T-cell (primary cell): Measurements from ENCODE around the gene FYN. TPM values are rescaled to one million over a fixed set of nuclear protein-coding genes. Genes with fewer than 3 reads are reported as not detected.

Source experiments
- ATAC-seq, 4 experiments: fragments of 200-7000 bp in 3 of 4; fragments of 150-1000 bp in 1 of 4; cut with Tn5 transposase; replicated peaks in 1 of 4; 1 replicate in 3 of 4; 2 replicates in 1 of 4; pipeline ENCODE4 v1.10.0; 2021; ENCODE audit warnings: moderate library complexity in 3 of 4, mild to moderate bottlenecking in 2 of 4, moderate number of reproducible peaks in 1 of 4
- CTCF ChIA-PET, 2 donors: fragments of 300-600 bp; sonication (Branson Sonifier 250); formaldehyde crosslinking; loops; one replicate each; lab custom pipeline; 2022; ENCODE audit warnings: antibody characterized with exemption in 2 of 2; lab: Charles Lee
- POLR2A ChIA-PET, 2 donors: fragments of 300-600 bp; sonication (Branson Sonifier 250); formaldehyde crosslinking; loops; one replicate each; lab custom pipeline; 2022; ENCODE audit warnings: antibody characterized with exemption in 2 of 2; lab: Charles Lee
- DNase-seq, 35 experiments: peaks; one replicate each; pipeline versions ENCODE4 v3.0.0 to v3.0.0-alpha.2; 2013 to 2023
- H3K27ac ChIP-seq: one replicate; pipeline ENCODE4 v1.5.1; 2013; ENCODE audit warnings: low read length
- H3K27me3 ChIP-seq, 2 experiments: replicated peaks in 1 of 2; 1 replicate in 1 of 2; 2 replicates in 1 of 2; pipeline versions ENCODE4 v1.6.1 to v1.7.0; 2013; ENCODE audit warnings: low read length in 1 of 2, mixed read lengths in 1 of 2; ENCODE audit not compliant: control insufficient read depth in 2 of 2, insufficient read depth in 2 of 2; ENCODE audit errors: extremely low read depth in 1 of 2
- H3K36me3 ChIP-seq, 2 donors: 1 replicate in 1 of 2; 2 replicates in 1 of 2; pipeline versions ENCODE4 v1.6.1 to v1.7.0; 2013; ENCODE audit warnings: low read length in 1 of 2; ENCODE audit not compliant: control insufficient read depth in 2 of 2, insufficient read depth in 1 of 2; ENCODE audit errors: extremely low read depth in 1 of 2
- H3K4me1 ChIP-seq, 2 experiments: 1 replicate in 1 of 2; 2 replicates in 1 of 2; pipeline versions ENCODE4 v1.6.1 to v1.7.0; 2013; ENCODE audit warnings: low read length in 2 of 2, mixed read lengths in 1 of 2; ENCODE audit not compliant: insufficient read depth in 2 of 2, control insufficient read depth in 1 of 2; ENCODE audit errors: extremely low read depth in 1 of 2
- H3K4me3 ChIP-seq, 2 donors: 1 replicate in 1 of 2; 2 replicates in 1 of 2; pipeline versions ENCODE4 v1.5.1 to v1.7.0; 2013; ENCODE audit warnings: mild to moderate bottlenecking in 2 of 2, low read length in 1 of 2, moderate library complexity in 1 of 2; ENCODE audit not compliant: control insufficient read depth in 1 of 2; ENCODE audit errors: extremely low read depth in 1 of 2
- H3K9me3 ChIP-seq: 2 replicates; pipeline ENCODE4 v1.7.0; 2013
- H3K27ac Mint-ChIP-seq, 2 donors: one replicate each; pipeline ENCODE4 v1.8.0; 2020 to 2021; ENCODE audit warnings: mild to moderate bottlenecking in 2 of 2, mixed read lengths in 2 of 2
- H3K27me3 Mint-ChIP-seq, 2 donors: one replicate each; pipeline ENCODE4 v1.8.0; 2021 to 2022; ENCODE audit warnings: mixed read lengths in 2 of 2
- H3K36me3 Mint-ChIP-seq: one replicate; pipeline ENCODE4 v1.8.0; 2021; ENCODE audit warnings: mixed read lengths
- H3K4me1 Mint-ChIP-seq, 3 donors: one replicate each; pipeline ENCODE4 v1.8.0; 2020 to 2022; ENCODE audit warnings: mixed read lengths in 3 of 3, mild to moderate bottlenecking in 1 of 3
- H3K4me3 Mint-ChIP-seq, 3 donors: one replicate each; pipeline ENCODE4 v1.8.0; 2020 to 2022; ENCODE audit warnings: mild to moderate bottlenecking in 3 of 3, mixed read lengths in 3 of 3, moderate library complexity in 3 of 3
- H3K9me3 Mint-ChIP-seq, 3 donors: one replicate each; pipeline ENCODE4 v1.8.0; 2020 to 2022; ENCODE audit warnings: mixed read lengths in 3 of 3
- WGBS: methylation state at CpG from one replicate; pipeline ENCODE4 v1.1.5; 2013; ENCODE audit warnings: missing lambda C conversion rate; ENCODE audit not compliant: insufficient coverage; 5-methylcytosine and 5-hydroxymethylcytosine counted together
- total RNA-seq, 35 experiments: library from RNA in 6 of 35; stranded (reverse) in 6 of 35; fragments of 120-200 nt in 1 of 35; gene quantifications; one replicate each; pipeline versions ENCODE4 v1.2.1 to v1.2.4 and lab custom pipeline; 2013 to 2026

FYN gene
- total RNA-seq, 5 donors from 2014 or later (not counting 1 experiment from before 2014, with no cell fraction given): 466 to 573 (median 534) TPM

- no peaks in the 10 kb centered on the region for H3K27me3 ChIP-seq
- peaks cover 41 to 90% of the 10 kb centered on the region in 2 experiments for H3K4me1 ChIP-seq
- no CpG with 5 or more reads among the region's 4 CpGs for WGBS
- peak overlapping the region; percentile 56 for H3K27ac ChIP-seq
- no peaks in the 10 kb centered on the region for H3K27me3 Mint-ChIP-seq
- ATAC-seq (no peak), DNase-seq (no peak)
- peaks cover 2 to 53% of the 10 kb centered on the region in 2 donors for H3K36me3 ChIP-seq
- ChIA-PET CTCF (no interaction called here), POLR2A (interaction anchor here in 1 of 2 donors (1.0 kb wide), 1 partner anchor 9 kb away, joined by 3 read pairs; no protein-coding TSS in a partner anchor)
- peaks cover 95 to 97% (median 96%) of the 10 kb centered on the region in 3 donors for H3K4me1 Mint-ChIP-seq
- H3K4me3 ChIP-seq: no peak overlapping the region
- H3K4me3 Mint-ChIP-seq: peak overlapping the region; percentile 17 to 37 (median 29)
- no peaks in the 10 kb centered on the region for H3K9me3 ChIP-seq
- peak overlapping the region; percentile 90 to 96 for H3K27ac Mint-ChIP-seq
- peaks cover 86% of the 10 kb centered on the region for H3K36me3 Mint-ChIP-seq
- no peaks in the 10 kb centered on the region for H3K9me3 Mint-ChIP-seq
These were observed 134.0 kb downstream of the FYN start for GRCh38 chr6:111739257-111739696.

- H3K27me3 Mint-ChIP-seq: no peaks in the 10 kb centered on the region
- H3K4me1 Mint-ChIP-seq: peaks cover 94 to 97% (median 95%) of the 10 kb centered on the region in 3 donors
- ATAC-seq: no peak
- H3K36me3 ChIP-seq: peaks cover 7 to 56% of the 10 kb centered on the region in 2 donors
- H3K9me3 ChIP-seq: no peaks in the 10 kb centered on the region
- H3K4me3 ChIP-seq: no peak overlapping the region
- no peaks in the 10 kb centered on the region for H3K27me3 ChIP-seq
- WGBS: no CpG with 5 or more reads among the region's 2 CpGs
- no peak for DNase-seq
- H3K4me1 ChIP-seq: peaks cover 42 to 89% of the 10 kb centered on the region in 2 experiments
- ChIA-PET POLR2A (interaction anchor here in 1 of 2 donors (2.0 kb wide), 1 partner anchor 14 kb away, joined by 5 read pairs; no protein-coding TSS in a partner anchor), CTCF (interaction anchor here in 1 of 2 donors (1.0 kb wide), 1 partner anchor 138 kb away, joined by 3 read pairs; no protein-coding TSS in a partner anchor)
- peak overlapping the region; percentile 17 to 37 (median 29) for H3K4me3 Mint-ChIP-seq
- H3K9me3 Mint-ChIP-seq: no peaks in the 10 kb centered on the region
- peak overlapping the region; percentile 90 to 96 for H3K27ac Mint-ChIP-seq
- peak overlapping the region; percentile 56 for H3K27ac ChIP-seq
- peaks cover 88% of the 10 kb centered on the region for H3K36me3 Mint-ChIP-seq
These were observed 134.6 kb downstream of the FYN start for GRCh38 chr6:111738631-111739030.

DNA sequence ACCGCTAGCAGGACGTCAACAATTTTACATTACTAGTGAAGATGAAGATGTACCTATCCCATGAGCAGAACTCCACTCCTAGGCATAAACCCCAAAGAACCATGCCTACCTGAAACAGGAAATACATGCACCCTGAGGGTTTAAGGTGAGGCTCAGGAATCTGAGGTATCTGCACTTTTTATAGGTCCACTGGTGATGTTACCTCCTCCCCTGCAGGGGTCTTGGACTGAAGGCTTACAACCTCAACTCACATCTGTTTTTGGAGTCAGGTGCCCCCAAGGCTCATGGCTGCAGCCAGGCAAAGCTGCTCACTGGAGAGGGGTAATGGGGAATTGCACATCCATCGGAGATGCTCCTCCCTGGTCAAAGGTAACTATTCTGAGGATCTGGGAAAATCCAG, 135.1 kb downstream of the FYN start:
- Histone ChIP-seq H3K36me3 (peaks cover 11 to 57% of the 10 kb centered on the region in 2 donors), H3K9me3 (no peaks in the 10 kb centered on the region), H3K27ac (peak overlapping the region; percentile 56), H3K4me3 (no peak overlapping the region), H3K4me1 (peaks cover 42 to 89% of the 10 kb centered on the region in 2 experiments), H3K27me3 (no peaks in the 10 kb centered on the region)
- Mint-ChIP-seq H3K27ac (peak overlapping the region; percentile 90 to 96), H3K4me1 (peaks cover 89 to 97% (median 92%) of the 10 kb centered on the region in 3 donors), H3K9me3 (peaks cover 0 to 3% (median 2%) of the 10 kb centered on the region in 3 donors), H3K36me3 (peaks cover 88% of the 10 kb centered on the region), H3K27me3 (no peaks in the 10 kb centered on the region), H3K4me3 (peak overlapping the region in 2 of 3 donors; percentile 29 to 43)
- ChIA-PET POLR2A (interaction anchor here in 1 of 2 donors (2.0 kb wide), 1 partner anchor 15 kb away, joined by 5 read pairs; no protein-coding TSS in a partner anchor), CTCF (interaction anchor here in 1 of 2 donors (0.7 to 1.0 kb wide), 2 partner anchors 16 to 138 kb away, joined by 3 read pairs; no protein-coding TSS in a partner anchor)
- ATAC-seq: no peak
- WGBS: 83% methylated on average over 1 of the region's 3 CpGs
- DNase-seq: no peak

- no CpG with 5 or more reads among the region's 3 CpGs for WGBS
- CTCF ChIA-PET: interaction anchor here in 1 of 2 donors (1.8 kb wide), 1 partner anchor 16 kb away, joined by 4 read pairs; no protein-coding TSS in a partner anchor
- peaks cover 0 to 8% (median 4%) of the 10 kb centered on the region in 3 donors for H3K9me3 Mint-ChIP-seq
- POLR2A ChIA-PET: interaction anchor here in 1 of 2 donors (0.6 to 2.0 kb wide), 3 partner anchors 16 to 30 kb away, joined by 3 to 5 read pairs (median 3); no protein-coding TSS in a partner anchor
- Histone ChIP-seq H3K36me3 (peaks cover 11 to 60% of the 10 kb centered on the region in 2 donors), H3K9me3 (no peaks in the 10 kb centered on the region), H3K27me3 (no peaks in the 10 kb centered on the region), H3K4me3 (no peak overlapping the region), H3K4me1 (peaks cover 42 to 89% of the 10 kb centered on the region in 2 experiments), H3K27ac (peak overlapping the region; percentile 56)
- peak overlapping the region; percentile 90 to 96 for H3K27ac Mint-ChIP-seq
- H3K4me1 Mint-ChIP-seq: peaks cover 81 to 99% (median 91%) of the 10 kb centered on the region in 3 donors
- H3K27me3 Mint-ChIP-seq: no peaks in the 10 kb centered on the region
- DNase-seq (peak in 3 of 35 experiments; percentile 28 to 49 (median 33)), ATAC-seq (peak; percentile 37 to 78 (median 72))
- peaks cover 90% of the 10 kb centered on the region for H3K36me3 Mint-ChIP-seq
- H3K4me3 Mint-ChIP-seq: peak overlapping the region; percentile 29 to 56 (median 43)
These were observed 136.2 kb downstream of the FYN start for GRCh38 chr6:111737065-111737521.

GRCh38 chr6:111736005-111736608, 137.1 kb downstream of the FYN start:
- Histone ChIP-seq H3K9me3 (no peaks in the 10 kb centered on the region), H3K27ac (peak overlapping the region; percentile 56), H3K36me3 (peaks cover 12 to 68% of the 10 kb centered on the region in 2 donors), H3K27me3 (no peaks in the 10 kb centered on the region), H3K4me3 (no peak overlapping the region), H3K4me1 (peaks cover 42 to 91% of the 10 kb centered on the region in 2 experiments)
- ChIA-PET CTCF (interaction anchor here (1.4 to 2.3 kb wide), 4 partner anchors 8 to 15 kb away, joined by 4 to 9 read pairs (median 4); no protein-coding TSS in a partner anchor), POLR2A (interaction anchor here in 1 of 2 donors (0.5 to 2.0 kb wide), 5 partner anchors 12 to 43 kb away, joined by 3 to 6 read pairs (median 5); no protein-coding TSS in a partner anchor)
- Mint-ChIP-seq H3K9me3 (peaks cover 0 to 8% (median 4%) of the 10 kb centered on the region in 3 donors), H3K4me3 (peak overlapping the region in 2 of 3 donors; percentile 29 to 43), H3K4me1 (peaks cover 80 to 100% (median 92%) of the 10 kb centered on the region in 3 donors), H3K27me3 (no peaks in the 10 kb centered on the region), H3K27ac (peak overlapping the region; percentile 90 to 96), H3K36me3 (peaks cover 91% of the 10 kb centered on the region)
- DNase-seq (no peak), ATAC-seq (no peak)
- 84% methylated on average over 3 of the region's 4 CpGs for WGBS
